HG03575 (cell line): ENCODE results near the gene NDE1.
"Not testable (repeated sequence)": the region's sequence is repeated elsewhere in the genome, so short reads cannot be mapped to it uniquely, and the experiment has no call there.

Experiments used
- ATAC-seq: cut with Tn5 transposase; IDR thresholded peaks from one replicate; pipeline ENCODE4 v1.9.1; 2021; ENCODE audit not compliant: unreplicated experiment, insufficient number of reproducible peaks, low FRiP score; ENCODE audit errors: extremely low read depth

The NDE1 gene

DNA sequence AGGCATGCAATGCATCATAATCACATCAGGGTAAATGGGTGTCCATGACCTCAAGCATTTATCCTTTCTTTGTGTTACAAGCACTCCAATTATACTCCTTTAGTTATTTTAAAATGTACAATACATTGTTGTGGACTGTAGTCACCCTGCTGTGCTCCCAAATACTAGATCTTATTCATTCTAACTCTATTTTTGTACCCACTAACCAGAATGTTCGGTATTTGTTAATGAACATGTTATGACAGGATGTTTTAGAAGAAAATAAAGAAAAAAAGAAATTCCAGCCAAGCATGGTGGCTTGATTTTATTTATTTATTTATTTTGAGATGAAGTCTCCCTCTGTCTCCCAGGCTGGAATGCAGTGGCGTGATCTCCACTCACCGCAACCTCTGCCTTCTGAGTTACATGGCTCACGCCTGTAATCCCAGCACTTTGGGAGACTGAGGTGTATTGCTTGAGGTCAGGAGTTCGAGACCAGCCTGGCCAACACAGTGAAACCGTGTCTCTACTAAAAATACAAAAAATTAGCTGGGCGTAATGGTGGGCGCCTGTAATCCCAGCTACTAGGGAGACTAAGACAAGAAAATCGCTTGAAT lies 1.8 kb upstream of the NDE1 start:
- ATAC-seq: no peak

DNA sequence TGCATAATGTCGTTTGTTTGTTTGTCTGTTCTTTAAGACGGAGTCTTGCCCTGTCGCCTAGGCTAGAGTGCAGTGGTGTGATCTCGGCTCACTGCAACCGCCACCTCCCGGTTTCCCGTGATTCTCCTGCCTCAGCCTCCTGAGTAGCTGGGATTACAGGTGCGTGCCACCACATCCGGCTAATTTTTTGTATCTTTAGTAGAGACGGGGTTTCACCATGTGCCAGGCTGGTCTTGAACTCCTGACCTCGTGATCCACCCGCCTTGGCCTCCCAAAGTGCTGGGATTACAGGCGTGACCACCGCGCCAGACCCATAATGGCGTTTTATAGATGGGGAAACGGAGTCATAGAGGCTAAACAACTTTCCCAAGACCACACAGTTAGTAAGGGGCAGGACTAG lies 734 bp upstream of the NDE1 start:
- not testable (repeated sequence) for ATAC-seq

DNA sequence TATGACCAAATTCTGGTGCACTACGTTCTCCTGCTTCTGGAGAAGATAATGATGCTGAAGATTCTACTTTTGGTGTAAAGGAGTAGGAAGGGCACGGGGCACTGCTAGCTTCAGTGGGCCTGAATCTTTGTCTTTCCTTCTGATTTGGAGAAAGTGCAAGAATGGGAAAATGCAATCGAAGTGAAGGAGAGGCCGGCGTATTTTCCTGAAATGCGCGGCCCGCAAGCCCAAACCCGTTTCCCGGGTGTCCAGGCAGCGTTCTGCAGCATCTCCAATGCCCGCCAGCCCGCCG lies 372 bp upstream of the NDE1 start:
- no peak for ATAC-seq

DNA sequence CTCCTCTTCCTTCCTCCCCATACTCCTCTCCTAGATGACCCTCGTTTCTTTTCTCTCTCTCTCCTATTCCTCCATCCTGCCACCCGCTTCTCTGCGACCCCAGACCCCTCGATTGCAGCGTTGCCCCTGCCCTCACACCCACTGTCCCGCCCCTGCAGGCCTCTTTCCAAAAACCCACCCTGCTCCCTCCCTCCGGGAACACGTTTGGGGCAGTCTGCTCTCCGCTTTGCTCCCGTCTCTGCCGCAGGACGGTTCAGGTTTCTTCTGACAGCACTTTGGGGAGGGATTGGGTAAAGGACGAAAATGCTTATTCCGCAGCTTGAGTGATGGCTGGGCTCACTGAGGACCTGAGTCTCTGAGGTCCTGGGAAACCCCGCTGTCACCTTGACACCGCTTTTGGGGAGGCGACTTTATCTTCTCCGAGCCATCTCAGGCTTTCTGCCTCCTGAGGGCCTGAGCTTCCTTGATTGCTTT lies 690 bp downstream of the NDE1 start:
- no peak for ATAC-seq

DNA sequence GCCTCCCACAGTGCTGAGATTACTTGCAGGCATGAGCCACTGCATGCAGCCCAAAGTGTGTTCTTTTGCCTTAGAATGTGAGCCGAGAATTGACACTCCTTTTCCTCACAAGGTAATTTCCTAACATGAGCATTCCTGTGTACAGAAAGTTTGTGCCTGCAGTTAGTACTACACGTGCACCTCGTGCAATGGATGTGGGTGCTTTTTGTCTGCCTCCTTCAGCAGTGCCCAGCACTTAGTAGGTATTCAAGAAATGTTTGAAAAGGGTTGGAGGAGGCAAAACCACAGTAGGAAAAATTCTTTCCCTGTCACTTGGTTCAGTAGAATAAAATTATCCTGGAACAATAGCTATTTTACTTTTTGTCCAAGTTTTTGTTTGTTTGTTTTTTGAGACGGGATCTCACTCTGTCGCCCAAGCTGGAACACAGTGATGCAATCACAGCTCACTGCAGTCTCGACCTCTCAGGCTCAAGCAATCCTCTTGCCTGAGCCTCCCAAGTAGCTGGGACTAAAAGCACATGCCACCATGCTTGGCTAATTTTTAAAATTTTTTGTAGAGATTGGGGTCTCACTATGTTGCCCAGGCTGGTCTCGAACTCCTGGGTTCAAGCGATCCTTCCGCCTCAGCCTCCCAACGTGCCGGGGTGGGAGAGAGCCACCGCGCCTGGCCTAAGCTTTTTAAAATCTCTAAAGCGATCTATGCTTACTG lies 2.4 kb downstream of the NDE1 start:
- no peak for ATAC-seq

DNA sequence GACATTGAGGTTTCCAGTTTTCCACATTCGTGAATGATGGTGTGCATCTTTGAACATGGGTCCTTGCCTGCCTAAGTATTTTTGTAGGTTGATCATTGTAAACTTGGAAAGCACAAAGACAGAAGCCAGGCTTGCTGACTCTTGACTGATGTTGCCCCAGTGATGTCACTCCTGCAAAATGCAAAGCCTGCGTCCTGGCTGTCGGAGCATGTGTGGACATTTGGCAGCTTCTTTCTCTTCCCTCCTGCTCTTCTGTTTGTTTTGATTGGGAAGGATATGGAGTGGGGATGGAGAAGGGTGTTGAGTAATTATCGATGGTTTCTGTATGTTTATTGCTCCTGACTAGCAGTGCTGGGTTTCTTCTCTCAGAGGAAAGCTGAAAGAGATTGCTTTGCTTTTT lies 3.2 kb downstream of the NDE1 start:
- ATAC-seq: no peak

DNA sequence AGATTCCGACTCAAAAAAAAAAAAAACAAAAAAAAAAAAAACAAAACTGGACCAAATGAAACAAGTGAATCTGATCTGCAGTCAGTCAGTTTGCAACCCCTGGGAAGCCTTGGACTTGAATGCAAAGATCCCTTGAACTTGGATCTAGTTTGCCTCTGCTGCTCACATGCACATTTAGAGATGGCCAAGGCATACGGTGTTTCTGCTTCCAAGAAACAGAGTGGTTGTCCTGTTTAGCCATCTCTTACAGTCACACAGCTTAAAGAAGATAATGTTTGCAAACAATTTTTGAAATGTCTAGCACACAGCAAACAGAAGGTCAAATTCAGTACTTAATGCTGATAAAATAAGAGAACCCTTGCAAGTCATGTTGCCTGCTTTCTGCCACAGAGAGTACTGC lies 4.5 kb downstream of the NDE1 start:
- no peak for ATAC-seq

DNA sequence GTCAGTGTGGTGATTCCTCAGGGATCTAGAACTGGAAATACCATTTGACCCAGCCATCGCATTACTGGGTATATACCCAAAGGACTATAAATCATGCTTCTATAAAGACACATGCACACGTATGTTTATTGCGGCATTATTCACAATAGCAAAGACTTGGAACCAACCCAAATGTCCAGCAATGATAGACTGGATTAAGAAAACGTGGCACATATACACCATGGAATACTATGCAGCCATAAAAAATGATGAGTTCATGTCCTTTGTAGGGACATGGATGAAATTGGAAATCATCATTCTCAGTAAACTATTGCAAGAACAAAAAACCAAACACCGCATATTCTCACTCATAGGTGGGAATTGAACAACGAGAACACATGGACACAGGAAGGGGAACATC lies 5.5 kb downstream of the NDE1 start:
- not testable (repeated sequence) for ATAC-seq

DNA sequence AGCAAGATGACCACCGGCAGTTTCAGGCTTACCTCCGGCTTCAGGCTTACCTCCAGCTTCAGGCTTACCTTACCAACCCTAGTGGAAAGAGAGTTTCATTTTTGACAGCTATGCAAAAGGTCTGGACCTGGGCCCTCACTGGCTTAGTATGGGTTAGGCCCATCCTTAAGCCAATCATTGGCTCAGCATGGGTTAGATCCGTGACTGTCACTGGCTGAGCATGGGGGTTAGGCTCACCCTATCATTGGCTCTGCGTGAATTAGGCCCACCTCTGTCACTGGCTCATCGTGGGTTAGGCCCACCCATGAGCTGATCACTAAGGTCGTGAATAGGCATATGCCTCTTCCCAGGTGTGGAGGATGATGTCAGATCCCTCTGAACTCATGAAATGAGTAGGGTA lies 8.1 kb downstream of the NDE1 start:
- ATAC-seq: no peak

DNA sequence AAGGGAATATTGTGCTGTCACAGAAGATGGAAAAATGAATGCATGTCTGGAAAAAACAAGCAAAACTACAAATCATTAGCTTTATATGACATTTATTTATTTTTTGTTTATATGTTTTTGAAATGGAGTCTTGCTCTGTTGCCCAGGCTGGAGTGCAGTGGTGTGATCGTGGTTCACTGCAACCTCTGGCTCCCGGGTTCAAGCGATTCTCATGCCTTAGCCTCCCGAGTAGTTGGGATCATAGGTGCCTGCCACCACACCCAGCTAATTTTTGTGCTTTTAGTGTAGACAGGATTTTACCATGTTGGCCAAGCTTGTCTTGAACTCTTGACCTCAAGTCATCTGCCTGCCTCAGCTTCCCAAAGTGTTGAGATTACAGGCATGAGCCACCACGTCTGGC lies 8.5 kb downstream of the NDE1 start:
- no peak for ATAC-seq

DNA sequence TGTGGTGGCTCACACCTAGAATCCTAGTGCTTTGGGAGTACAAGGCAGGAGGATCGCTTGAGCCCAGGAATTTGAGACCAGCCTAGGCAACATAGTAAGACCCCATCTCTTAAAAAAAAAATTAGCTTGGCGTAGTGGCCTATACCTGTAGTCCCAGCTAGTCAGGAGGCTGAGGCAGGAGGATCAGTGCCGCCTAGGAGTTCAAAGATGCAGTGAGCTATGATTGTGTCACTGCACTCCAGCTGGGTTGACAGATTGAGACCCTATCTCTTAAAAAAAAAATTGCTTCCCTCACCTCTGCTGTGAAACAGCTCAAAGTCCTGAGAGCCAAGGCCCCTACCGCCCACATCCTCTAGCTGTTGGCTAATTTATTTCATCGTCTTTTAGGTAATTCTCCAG lies 10.2 kb downstream of the NDE1 start:
- ATAC-seq: no peak

DNA sequence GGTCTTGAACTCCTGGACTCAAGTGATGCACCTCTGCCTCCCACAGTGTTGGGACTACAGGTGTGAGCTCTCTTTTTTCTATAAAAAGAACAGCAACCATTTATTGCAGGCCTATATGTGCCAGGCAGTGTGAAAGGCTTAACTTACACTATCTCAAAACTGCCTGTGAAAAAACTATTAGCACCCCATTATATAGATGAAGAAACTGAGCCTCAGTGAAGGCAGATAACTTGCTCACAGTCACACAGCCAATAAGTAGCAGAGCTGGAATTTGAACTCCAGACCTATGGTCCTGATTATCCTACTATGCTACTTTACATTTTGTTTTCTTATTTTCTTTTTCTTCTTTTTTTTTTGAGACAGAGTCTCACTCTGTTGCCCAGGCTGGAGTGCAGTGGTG lies 15.1 kb downstream of the NDE1 start:
- ATAC-seq: no peak

DNA sequence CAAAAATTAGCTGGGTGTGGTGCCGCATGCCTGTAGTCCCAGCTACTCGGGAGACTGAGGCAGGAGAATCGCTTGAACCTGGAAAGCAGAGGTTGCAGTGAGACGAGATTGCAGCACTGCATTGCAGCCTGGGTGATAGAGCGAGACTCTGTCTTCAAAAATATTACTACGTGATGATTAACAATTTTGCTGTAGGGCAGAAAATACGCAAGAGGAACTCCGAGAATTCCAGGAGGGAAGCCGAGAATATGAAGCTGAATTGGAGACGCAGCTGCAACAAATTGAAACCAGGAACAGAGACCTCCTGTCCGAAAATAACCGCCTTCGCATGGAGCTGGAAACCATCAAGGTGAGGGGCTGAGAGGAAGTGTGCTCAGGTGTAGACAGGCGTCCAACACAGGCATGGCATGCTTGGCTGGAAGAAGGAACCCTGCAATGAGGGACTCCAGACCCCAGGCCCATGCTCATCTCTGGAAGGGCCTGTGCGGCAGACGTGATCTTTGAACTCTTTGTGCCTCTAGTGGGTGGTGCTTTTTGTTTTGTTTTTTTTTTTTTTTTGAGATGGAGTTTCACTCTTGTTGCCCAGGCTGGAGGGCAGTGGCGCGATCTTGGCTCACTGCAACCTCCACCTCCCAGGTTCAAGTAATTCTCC lies 17.2 kb downstream of the NDE1 start:
- ATAC-seq: no peak

DNA sequence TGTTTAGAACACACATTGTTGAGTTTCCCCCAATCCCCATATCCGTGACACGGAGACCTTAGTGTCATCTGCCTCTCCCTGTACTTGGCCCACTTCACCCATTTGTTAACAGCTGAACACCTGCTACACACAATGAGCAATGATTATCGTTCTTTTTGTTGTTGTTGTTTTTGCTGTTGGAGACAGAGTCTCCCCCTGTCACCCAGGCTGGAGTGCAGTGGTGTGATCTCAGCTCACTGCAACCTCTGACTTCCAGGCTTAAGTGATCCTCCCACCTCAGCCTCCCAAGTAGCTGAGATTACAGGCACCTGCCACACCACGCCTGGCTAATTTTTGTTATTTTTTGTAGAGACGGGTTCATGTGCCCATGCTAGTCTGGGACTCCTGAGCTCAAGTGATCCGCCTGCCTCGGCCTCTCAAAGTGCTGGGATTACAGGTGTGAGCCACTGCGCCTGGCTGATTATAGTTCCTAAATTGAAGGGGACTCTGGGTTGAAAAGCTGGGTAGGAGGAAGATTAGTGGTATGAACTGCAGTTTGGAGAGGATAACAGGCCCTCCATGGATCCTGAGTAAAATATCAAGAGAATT lies 21.6 kb downstream of the NDE1 start:
- no peak for ATAC-seq

DNA sequence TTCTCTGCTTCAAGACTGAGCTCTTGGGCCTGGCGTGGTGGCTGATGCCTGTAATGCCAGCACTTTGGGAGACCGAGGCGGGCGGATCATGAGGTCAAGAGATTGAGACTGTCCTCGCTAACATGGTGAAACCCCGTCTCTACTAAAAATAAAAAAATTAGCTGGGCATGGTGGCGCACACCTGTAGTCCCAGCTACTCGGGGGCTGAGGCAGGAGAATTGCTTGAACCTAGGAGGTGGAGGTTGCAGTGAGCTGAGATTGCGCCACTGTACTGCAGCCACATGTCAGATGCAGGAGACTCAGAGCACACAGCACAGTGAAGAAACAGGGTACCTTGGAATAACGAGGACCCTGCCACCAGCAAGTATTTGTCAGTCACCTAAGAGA lies 22.1 kb downstream of the NDE1 start:
- not testable (repeated sequence) for ATAC-seq

DNA sequence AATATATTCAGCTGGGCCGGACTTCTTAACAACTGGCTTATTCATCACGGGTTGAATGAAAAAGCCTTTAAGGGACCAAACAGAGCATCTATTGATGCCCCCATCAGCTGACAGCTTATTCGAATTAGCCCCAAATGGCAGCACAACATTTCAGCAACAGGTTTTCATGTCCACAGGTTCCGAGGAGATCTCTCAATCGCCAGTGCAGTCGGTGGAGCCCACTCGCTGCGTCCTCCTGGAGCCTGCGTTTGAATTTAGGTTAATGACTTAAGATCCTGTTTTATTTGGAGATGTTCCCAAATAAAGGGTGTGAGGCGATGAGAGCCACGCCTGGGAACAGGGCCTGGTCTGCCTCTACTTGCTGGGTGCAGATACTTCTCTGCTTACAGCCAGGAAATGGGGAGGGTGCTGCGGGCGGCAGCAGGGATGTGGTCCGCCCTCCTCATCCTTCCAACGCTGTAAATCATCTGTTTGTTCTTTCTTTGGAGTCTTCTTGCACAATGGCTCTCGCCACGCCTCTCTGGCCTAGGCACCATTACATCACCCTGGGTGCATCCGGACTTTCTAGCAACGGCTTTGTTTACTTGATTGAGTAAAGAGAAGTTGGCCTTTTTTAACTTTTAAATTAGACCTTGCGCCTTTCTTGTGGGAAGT lies 22.6 kb downstream of the NDE1 start:
- no peak for ATAC-seq

DNA sequence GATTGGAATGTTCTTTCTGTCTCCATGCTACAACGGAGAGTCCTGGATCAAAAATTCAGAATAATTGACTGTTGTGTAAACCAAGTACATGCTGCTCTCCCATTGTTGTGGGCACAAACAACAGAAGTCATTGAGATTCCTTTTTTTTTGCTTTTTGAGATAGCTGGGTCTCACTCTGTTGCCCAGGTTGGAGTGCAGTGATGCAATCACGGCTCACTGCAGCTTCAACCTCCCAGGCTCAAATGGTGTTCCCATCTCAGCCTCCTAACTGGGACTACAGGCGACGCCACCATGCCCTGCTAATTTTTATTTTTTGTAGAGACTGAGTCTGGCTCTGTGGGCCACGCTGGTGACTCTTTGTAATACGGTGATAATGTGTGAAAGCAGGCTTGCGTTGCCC lies 24.5 kb downstream of the NDE1 start:
- ATAC-seq: no peak

DNA sequence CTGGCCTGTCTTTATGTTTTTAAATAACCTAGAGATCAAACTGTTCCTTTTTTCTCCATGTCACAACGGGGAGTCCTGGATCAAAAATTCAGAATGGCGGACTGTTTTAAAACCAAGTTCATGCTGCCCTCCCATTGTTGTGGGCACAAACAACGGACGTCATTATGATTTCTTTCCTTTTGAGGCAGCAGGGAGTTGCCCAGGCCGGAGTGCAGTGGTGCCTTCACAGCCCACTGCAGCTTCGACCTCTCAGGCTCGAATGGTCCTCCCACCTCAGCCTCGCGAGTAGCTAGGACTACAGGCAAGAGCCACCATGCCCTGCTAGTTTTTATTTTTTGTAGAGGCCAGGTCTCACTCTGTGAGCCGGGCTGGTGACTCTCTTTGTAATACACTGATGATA lies 26.5 kb downstream of the NDE1 start:
- ATAC-seq: no peak

DNA sequence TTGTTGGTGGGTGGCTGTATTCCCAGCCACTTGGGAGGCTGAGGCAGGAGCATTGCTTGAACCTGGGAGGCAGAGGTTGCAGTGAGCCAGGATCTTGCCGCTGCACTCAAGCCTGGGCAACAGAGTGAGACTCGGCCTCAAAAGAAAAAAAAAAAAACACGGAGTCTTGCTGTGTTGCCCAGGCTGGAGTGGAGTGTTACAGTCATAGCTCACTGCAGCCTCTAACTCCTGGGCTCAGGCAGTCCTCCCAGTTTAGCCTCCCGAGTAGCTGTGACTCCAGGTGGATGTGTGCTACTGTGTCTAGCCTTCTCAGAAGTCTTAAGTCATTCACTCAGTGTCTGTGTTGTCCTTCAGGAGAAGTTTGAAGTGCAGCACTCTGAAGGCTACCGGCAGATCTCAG lies 27.4 kb downstream of the NDE1 start:
- ATAC-seq: no peak

DNA sequence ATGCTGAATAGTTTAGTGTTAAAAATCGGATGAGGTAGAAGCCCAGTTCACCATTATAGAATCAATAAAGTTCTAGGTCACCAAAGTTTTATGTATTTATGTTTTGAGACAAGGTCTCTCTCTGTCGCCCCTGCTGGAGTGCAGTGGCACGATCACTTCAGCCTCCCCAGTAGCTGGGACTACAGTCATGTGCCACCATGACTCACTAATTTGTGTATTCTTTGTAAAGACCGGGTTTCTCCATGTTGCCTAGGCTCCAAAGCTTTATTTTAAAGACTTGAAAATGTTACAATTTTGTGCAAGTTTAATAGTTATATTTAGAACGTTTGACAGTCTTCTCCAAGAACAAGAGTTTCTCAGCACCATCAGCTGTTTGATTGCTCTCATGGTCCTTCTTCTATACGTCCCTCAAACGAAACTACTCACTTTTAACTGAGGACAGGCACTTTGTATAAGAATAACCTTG lies 32.1 kb downstream of the NDE1 start:
- no peak for ATAC-seq
